Measurements from ENCODE around the gene AOAH. TPM values are rescaled to one million over a fixed set of nuclear protein-coding genes. Genes with fewer than 3 reads are reported as not detected.
A peak's percentile ranks its signal among the peaks of the same experiment; 100 is the strongest.

AOAH gene
- total RNA-seq, 1 experiment from 2014 or later, result not detected

GRCh38 chr7:36658335-36659171, 65.7 kb downstream of the AOAH start:
- intact Hi-C loops (cut with micrococcal nuclease), result loop anchor here (5.0 kb wide), 1 partner anchor 76 kb away; no protein-coding TSS in a partner anchor

GRCh38 chr7:36657036-36657660, 67.1 kb downstream of the AOAH start:
- Mint-ChIP-seq H3K27me3 (ENCODE audit: insufficient read depth, unreplicated experiment) (no peaks in the 10 kb centered on the region), H3K36me3 (ENCODE audit: insufficient read depth, unreplicated experiment) (peaks cover 6% of the 10 kb centered on the region), H3K27ac (ENCODE audit: low read depth, unreplicated experiment) (no peak overlapping the region), H3K9me3 (ENCODE audit: unreplicated experiment) (no peaks in the 10 kb centered on the region), H3K4me3 (ENCODE audit: unreplicated experiment) (no peak overlapping the region), H3K4me1 (ENCODE audit: insufficient read depth, unreplicated experiment) (peaks cover 36% of the 10 kb centered on the region)
- ChIA-PET POLR2A (interaction anchor here (0.9 kb wide), 1 partner anchor 29 kb away, joined by 3 read pairs; no protein-coding TSS in a partner anchor), CTCF (interaction anchor here (1.4 to 4.3 kb wide), 2 partner anchors 14 to 216 kb away, joined by 3 to 30 read pairs; no protein-coding TSS in a partner anchor)
- peak; percentile 50 for DNase-seq (ENCODE audit: unreplicated experiment)
- intact Hi-C loops (cut with micrococcal nuclease), result loop anchor here (5.0 kb wide), 1 partner anchor 75 kb away; no protein-coding TSS in a partner anchor
- no TSS peak for BruUV-seq (replicated peaks)
- no peak for TF ChIP-seq CTCF (IDR thresholded peaks at IDR 0.05; ENCODE audit: unreplicated experiment)

More at GRCh38 chr7:36658335-36659171, 65.7 kb downstream of the AOAH start:
- H3K9me3 Mint-ChIP-seq (ENCODE audit: unreplicated experiment), result no peaks in the 10 kb centered on the region
- H3K4me1 Mint-ChIP-seq (ENCODE audit: insufficient read depth, unreplicated experiment), result peaks cover 26% of the 10 kb centered on the region
- DNase-seq (ENCODE audit: unreplicated experiment), result peak; percentile 87
- ChIA-PET POLR2A (interaction anchor here (0.8 to 1.7 kb wide), 13 partner anchors 9 to 267 kb away, joined by 3 to 9 read pairs (median 4); no protein-coding TSS in a partner anchor), CTCF (interaction anchor here (0.6 to 4.3 kb wide), 4 partner anchors 12 to 1327 kb away, joined by 5 to 30 read pairs (median 5); no protein-coding TSS in a partner anchor)
- BruUV-seq (replicated peaks), result no TSS peak
- H3K27ac Mint-ChIP-seq (ENCODE audit: low read depth, unreplicated experiment), result peak overlapping the region; percentile 86
- H3K36me3 Mint-ChIP-seq (ENCODE audit: insufficient read depth, unreplicated experiment), result peaks cover 6% of the 10 kb centered on the region
- H3K4me3 Mint-ChIP-seq (ENCODE audit: unreplicated experiment), result peak overlapping the region; percentile 36
- no peaks in the 10 kb centered on the region for H3K27me3 Mint-ChIP-seq (ENCODE audit: insufficient read depth, unreplicated experiment)
- TF ChIP-seq CTCF (IDR thresholded peaks at IDR 0.05; ENCODE audit: unreplicated experiment), result no peak

GRCh38 chr7:36654436-36654835, 69.9 kb downstream of the AOAH start:
- H3K9me3 Mint-ChIP-seq (ENCODE audit: unreplicated experiment), result no peaks in the 10 kb centered on the region
- no peak overlapping the region for H3K4me3 Mint-ChIP-seq (ENCODE audit: unreplicated experiment)
- H3K36me3 Mint-ChIP-seq (ENCODE audit: insufficient read depth, unreplicated experiment), result peaks cover 6% of the 10 kb centered on the region
- intact Hi-C loops (cut with micrococcal nuclease), result no loop called here
- no peak for TF ChIP-seq CTCF (IDR thresholded peaks at IDR 0.05; ENCODE audit: unreplicated experiment)
- no peak overlapping the region for H3K27ac Mint-ChIP-seq (ENCODE audit: low read depth, unreplicated experiment)
- CTCF ChIA-PET, result no interaction called here
- no peak for DNase-seq (ENCODE audit: unreplicated experiment)
- H3K27me3 Mint-ChIP-seq (ENCODE audit: insufficient read depth, unreplicated experiment), result no peaks in the 10 kb centered on the region
- H3K4me1 Mint-ChIP-seq (ENCODE audit: insufficient read depth, unreplicated experiment), result peaks cover 40% of the 10 kb centered on the region
- no TSS peak for BruUV-seq (replicated peaks)
- POLR2A ChIA-PET, result no interaction called here
